SU-DHL-6 (cell line): ENCODE data around the gene SNX25.
"Not testable (repeated sequence)": the region's sequence is repeated elsewhere in the genome, so short reads cannot be mapped to it uniquely, and the experiment has no call there.

Source experiments
- H2AFZ ChIP-seq: fragments of 200-600 bp; sonication (generic); 2 replicates; pipeline ENCODE4 v1.6.1; 2014; ENCODE audit warnings: low read depth, mild to moderate bottlenecking, moderate library complexity, mixed read lengths, antibody characterized with exemption, low read length; ENCODE audit not compliant: severe bottlenecking
- H3F3A ChIP-seq: fragments of 200-600 bp; shearing (Covaris generic); 2 replicates; pipeline ENCODE4 v1.6.0; 2016; ENCODE audit warnings: antibody characterized with exemption, mild to moderate bottlenecking; ENCODE audit not compliant: insufficient read depth
- H3K27ac ChIP-seq: fragments of 200-600 bp; sonication (generic); 2 replicates; pipeline ENCODE4 v1.5.1; 2016; ENCODE audit warnings: low read depth, mild to moderate bottlenecking, low read length, moderate library complexity, mixed read lengths
- H3K27me3 ChIP-seq: fragments of 200-600 bp; sonication (generic), shearing (Covaris generic); 2 replicates; pipeline ENCODE4 v1.6.0; 2014; ENCODE audit warnings: mild to moderate bottlenecking, low read length
- H3K36me3 ChIP-seq: fragments of 200-600 bp; sonication (generic); 2 replicates; pipeline ENCODE4 v1.6.1; 2014; ENCODE audit warnings: mild to moderate bottlenecking, low read length, mixed read lengths
- H3K4me2 ChIP-seq: fragments of 300-600, 200-600 bp; shearing (Covaris generic), sonication (generic); 2 replicates; pipeline ENCODE4 v1.6.0; 2014; ENCODE audit warnings: low read length, low read depth, mild to moderate bottlenecking; ENCODE audit not compliant: poor library complexity, severe bottlenecking
- H3K4me3 ChIP-seq: fragments of 200-600 bp; sonication (generic); 2 replicates; pipeline ENCODE4 v1.5.1; 2014; ENCODE audit warnings: antibody characterized with exemption, low read length, mild to moderate bottlenecking, mixed read lengths; ENCODE audit not compliant: insufficient read depth, poor library complexity, severe bottlenecking
- H3K79me2 ChIP-seq: fragments of 200-600 bp; sonication (generic); 2 replicates; pipeline ENCODE4 v1.6.1; 2014; ENCODE audit warnings: mild to moderate bottlenecking, low read length, moderate library complexity; ENCODE audit not compliant: insufficient read depth
- H3K9ac ChIP-seq: fragments of 200-600 bp; sonication (generic); 2 replicates; pipeline ENCODE4 v1.7.0; 2014; ENCODE audit warnings: mild to moderate bottlenecking, low read length
- H3K9me2 ChIP-seq: fragments of 200-600 bp; sonication (generic); replicated peaks from 2 replicates; pipeline ENCODE4 v1.6.1; 2014; ENCODE audit warnings: low read length; ENCODE audit not compliant: insufficient read depth
- H3K9me3 ChIP-seq: fragments of 200-600 bp; sonication (generic); 2 replicates; pipeline ENCODE4 v1.6.1; 2014; ENCODE audit warnings: low read length, mixed read lengths; ENCODE audit not compliant: insufficient read depth
- H4K20me1 ChIP-seq: fragments of 200-600 bp; sonication (generic); 2 replicates; pipeline ENCODE4 v1.6.1; 2014; ENCODE audit warnings: low read depth, mild to moderate bottlenecking, antibody characterized with exemption, low read length, moderate library complexity, mixed read lengths
- EZH2phosphoT487 ChIP-seq: fragments of 200-600 bp; sonication (generic), shearing (Covaris generic); conservative IDR thresholded peaks from 2 replicates; pipeline ENCODE4 v1.6.1; 2018; ENCODE audit warnings: mild to moderate bottlenecking, antibody characterized with exemption, low read length, moderate library complexity, mixed read lengths
- TF ChIP-seq, protein P1 (sequence below): fragments of 200-600 bp; sonication (generic); IDR thresholded peaks from one replicate; pipeline ENCODE4 v1.5.1; 2017; ENCODE audit warnings: antibody characterized with exemption, mild to moderate bottlenecking, low read length, moderate library complexity; ENCODE audit not compliant: insufficient read depth, poor library complexity, severe bottlenecking

Gene SNX25

DNA sequence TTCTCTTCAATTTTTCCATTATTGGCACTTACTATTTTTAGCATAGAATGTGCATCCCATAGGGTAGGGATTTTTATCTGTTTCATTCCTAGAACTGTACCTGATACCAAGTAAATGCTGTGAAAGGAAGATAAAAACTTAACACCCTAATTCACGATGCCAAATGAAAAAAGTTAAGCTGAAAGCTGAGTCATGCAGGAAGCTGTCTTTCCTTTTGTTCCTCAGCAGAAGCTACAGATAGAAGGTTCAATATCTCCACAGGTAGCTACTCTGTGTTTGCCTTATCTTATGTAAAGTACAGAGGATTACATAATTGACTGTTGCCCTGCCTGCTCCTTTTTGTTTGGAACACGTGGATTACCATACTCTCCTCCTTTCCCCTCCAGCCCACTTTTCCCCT, 109.3 kb downstream of the SNX25 start:
- Histone ChIP-seq H3K79me2 (no peaks in the 10 kb centered on the region), H3K9me2 (no peaks in the 10 kb centered on the region), H2AFZ (no peak overlapping the region), H4K20me1 (no peaks in the 10 kb centered on the region), H3K9ac (no peak overlapping the region), H3K36me3 (peaks cover 8% of the 10 kb centered on the region; the same call in 1 of the 2 replicates), H3K4me2 (no peak overlapping the region), H3K9me3 (no peaks in the 10 kb centered on the region), H3F3A (no peaks in the 10 kb centered on the region), H3K27ac (no peak overlapping the region), H3K4me3 (no peak overlapping the region), H3K27me3 (no peaks in the 10 kb centered on the region)
- TF ChIP-seq EZH2phosphoT487: no peak
- TF ChIP-seq, protein P1, sequence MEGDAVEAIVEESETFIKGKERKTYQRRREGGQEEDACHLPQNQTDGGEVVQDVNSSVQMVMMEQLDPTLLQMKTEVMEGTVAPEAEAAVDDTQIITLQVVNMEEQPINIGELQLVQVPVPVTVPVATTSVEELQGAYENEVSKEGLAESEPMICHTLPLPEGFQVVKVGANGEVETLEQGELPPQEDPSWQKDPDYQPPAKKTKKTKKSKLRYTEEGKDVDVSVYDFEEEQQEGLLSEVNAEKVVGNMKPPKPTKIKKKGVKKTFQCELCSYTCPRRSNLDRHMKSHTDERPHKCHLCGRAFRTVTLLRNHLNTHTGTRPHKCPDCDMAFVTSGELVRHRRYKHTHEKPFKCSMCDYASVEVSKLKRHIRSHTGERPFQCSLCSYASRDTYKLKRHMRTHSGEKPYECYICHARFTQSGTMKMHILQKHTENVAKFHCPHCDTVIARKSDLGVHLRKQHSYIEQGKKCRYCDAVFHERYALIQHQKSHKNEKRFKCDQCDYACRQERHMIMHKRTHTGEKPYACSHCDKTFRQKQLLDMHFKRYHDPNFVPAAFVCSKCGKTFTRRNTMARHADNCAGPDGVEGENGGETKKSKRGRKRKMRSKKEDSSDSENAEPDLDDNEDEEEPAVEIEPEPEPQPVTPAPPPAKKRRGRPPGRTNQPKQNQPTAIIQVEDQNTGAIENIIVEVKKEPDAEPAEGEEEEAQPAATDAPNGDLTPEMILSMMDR: no peak

GRCh38 chr4:185322803-185323202, 113.4 kb downstream of the SNX25 start:
- Histone ChIP-seq H3K36me3 (peaks cover 4% of the 10 kb centered on the region; the same call in 1 of the 2 replicates), H3K27me3 (no peaks in the 10 kb centered on the region), H3K9me3 (no peaks in the 10 kb centered on the region), H3K9me2 (no peaks in the 10 kb centered on the region), H3K4me3 (no peak overlapping the region), H3K27ac (no peak overlapping the region), H4K20me1 (no peaks in the 10 kb centered on the region), H3K9ac (no peak overlapping the region), H3K79me2 (no peaks in the 10 kb centered on the region), H3K4me2 (no peak overlapping the region), H2AFZ (no peak overlapping the region), H3F3A (no peaks in the 10 kb centered on the region)
- no peak for TF ChIP-seq EZH2phosphoT487
- TF ChIP-seq, protein P1: no peak

GRCh38 chr4:185323606-185324005, 114.2 kb downstream of the SNX25 start:
- no peak overlapping the region for H3K4me2 ChIP-seq
- H3K9me2 ChIP-seq: no peaks in the 10 kb centered on the region
- no peak overlapping the region for H3K9ac ChIP-seq
- H3K27me3 ChIP-seq: no peaks in the 10 kb centered on the region
- no peaks in the 10 kb centered on the region for H3F3A ChIP-seq
- no peak overlapping the region for H3K27ac ChIP-seq
- H3K9me3 ChIP-seq: no peaks in the 10 kb centered on the region
- no peak for TF ChIP-seq EZH2phosphoT487
- TF ChIP-seq, protein P1: no peak
- H3K36me3 ChIP-seq: peaks cover 4% of the 10 kb centered on the region; the same call in 1 of the 2 replicates
- no peaks in the 10 kb centered on the region for H3K79me2 ChIP-seq
- no peak overlapping the region for H2AFZ ChIP-seq
- no peaks in the 10 kb centered on the region for H4K20me1 ChIP-seq
- H3K4me3 ChIP-seq: no peak overlapping the region

GRCh38 chr4:185324361-185324760, 115.0 kb downstream of the SNX25 start:
- not testable (repeated sequence) for H3K9me2 ChIP-seq, H3K27ac ChIP-seq, H3K36me3 ChIP-seq, H3K4me2 ChIP-seq, H3K4me3 ChIP-seq, H3F3A ChIP-seq, H3K79me2 ChIP-seq, H4K20me1 ChIP-seq, H3K9ac ChIP-seq, H2AFZ ChIP-seq, H3K9me3 ChIP-seq, H3K27me3 ChIP-seq

GRCh38 chr4:185325721-185326120, 116.3 kb downstream of the SNX25 start:
- not testable (repeated sequence) for H3K79me2 ChIP-seq, H3F3A ChIP-seq, H3K27ac ChIP-seq, H3K27me3 ChIP-seq, H3K36me3 ChIP-seq, H3K9me3 ChIP-seq, H3K4me2 ChIP-seq, H4K20me1 ChIP-seq, H3K4me3 ChIP-seq, H3K9me2 ChIP-seq, H3K9ac ChIP-seq, H2AFZ ChIP-seq
